HepG2 (cell line): Measurements from ENCODE around the gene LEMD2. TPM values are rescaled to one million over a fixed set of nuclear protein-coding genes. Genes with fewer than 3 reads are reported as not detected.

ENCODE experiments used
- ADNP ChIP-seq: sonication (generic); formaldehyde crosslinking; IDR thresholded peaks from 2 replicates; pipeline ENCODE4 v1.4.0; 2020; ENCODE audit warnings: missing genetic modification reagents
- AGO2 ChIP-seq: fragments of 200-400 bp; formaldehyde crosslinking; optimal IDR thresholded peaks from 2 replicates; pipeline ENCODE3; 2017; ENCODE audit warnings: mild to moderate bottlenecking, low read depth, low read length, moderate library complexity
- AKAP8 ChIP-seq: sonication (generic); formaldehyde crosslinking; IDR thresholded peaks from 2 replicates; pipeline ENCODE4 v1.5.1; 2020; ENCODE audit warnings: mild to moderate bottlenecking, missing genetic modification reagents
- ATF7-NPFF ChIP-seq: sonication (generic); formaldehyde crosslinking; IDR thresholded peaks from 2 replicates; pipeline ENCODE4 v1.8.1; 2023; ENCODE audit warnings: mild to moderate bottlenecking, low read depth, missing genetic modification reagents, moderate library complexity
- ETV6 ChIP-seq: sonication (generic); formaldehyde crosslinking; conservative IDR thresholded peaks from 2 replicates; pipeline ENCODE4 v1.4.0; 2020; ENCODE audit warnings: missing genetic modification reagents
- GABPB1 ChIP-seq: IDR thresholded peaks from 2 replicates; pipeline ENCODE4 v1.6.1; 2016; ENCODE audit warnings: mild to moderate bottlenecking, missing genetic modification reagents, moderate library complexity, missing compliant biosample characterization
- RBFOX2 ChIP-seq: fragments of 200-400 bp; formaldehyde crosslinking; IDR thresholded peaks from 2 replicates; pipeline ENCODE4 v1.6.1; 2017; ENCODE audit warnings: low read depth, mild to moderate bottlenecking, low read length
- ZBTB38 ChIP-seq: sonication (generic); formaldehyde crosslinking; IDR thresholded peaks from 2 replicates; pipeline ENCODE4 v1.5.1; 2020; ENCODE audit warnings: mild to moderate bottlenecking, missing genetic modification reagents
- ZFP91 ChIP-seq: sonication (generic); formaldehyde crosslinking; IDR thresholded peaks from 2 replicates; pipeline ENCODE4 v1.9.0; 2022; ENCODE audit warnings: missing genetic modification reagents, mild to moderate bottlenecking, borderline replicate concordance
- ZNF446 ChIP-seq: sonication (generic); formaldehyde crosslinking; IDR thresholded peaks from 2 replicates; pipeline ENCODE4 v1.5.0; 2020; ENCODE audit warnings: mild to moderate bottlenecking, missing genetic modification reagents
- polyA plus RNA-seq, 8 experiments: library from polyadenylated mRNA; depleted of rRNA in 3 of 8; stranded (reverse) in 7 of 8; unstranded in 1 of 8; fragments of >200 nt; fragmentation: Illumina TruSeq in 4 of 8; extraction: Trizol in 4 of 8; gene quantifications; 2 replicates each; pipeline versions ENCODE4 v1.2.1 to v1.2.3, GENCODE V29; 2011 to 2016; ENCODE audit warnings: low read depth in 4 of 8, missing spikeins in 1 of 8, mixed read lengths in 1 of 8; ENCODE audit not compliant: insufficient read depth in 1 of 8
- total RNA-seq, 5 experiments: library from RNA; depleted of rRNA; stranded (reverse); fragments of >200 nt; fragmentation: Illumina TruSeq; extraction: Trizol; gene quantifications; 2 replicates each; pipeline ENCODE4 v1.2.3, GENCODE V29; 2016; ENCODE audit warnings: low read depth in 1 of 5
- TF ChIP-seq, protein P1 (sequence below): sonication (generic); formaldehyde crosslinking; IDR thresholded peaks from 2 replicates; pipeline ENCODE4 v1.4.0; 2020; ENCODE audit warnings: missing genetic modification reagents
- TF ChIP-seq, protein P2 (sequence below): sonication (generic); formaldehyde crosslinking; IDR thresholded peaks from 2 replicates; pipeline ENCODE4 v1.5.0; 2020; ENCODE audit warnings: missing genetic modification reagents, mild to moderate bottlenecking, borderline replicate concordance
- TF ChIP-seq, protein P3 (sequence below): sonication (generic); formaldehyde crosslinking; IDR thresholded peaks from 2 replicates; pipeline ENCODE4 v1.5.1; 2020; ENCODE audit warnings: mild to moderate bottlenecking, missing genetic modification reagents, moderate library complexity
- TF ChIP-seq, protein P4 (sequence below): sonication (generic); formaldehyde crosslinking; IDR thresholded peaks from 2 replicates; pipeline ENCODE4 v1.4.0; 2020; ENCODE audit warnings: missing genetic modification reagents

Gene LEMD2
- total and polyA plus RNA-seq, 2 of the 13 experiments (the other 11 are each of a cell fraction or from before 2014, with no cell fraction given): 45.2 to 62.9 TPM

- TF ChIP-seq, protein P1, sequence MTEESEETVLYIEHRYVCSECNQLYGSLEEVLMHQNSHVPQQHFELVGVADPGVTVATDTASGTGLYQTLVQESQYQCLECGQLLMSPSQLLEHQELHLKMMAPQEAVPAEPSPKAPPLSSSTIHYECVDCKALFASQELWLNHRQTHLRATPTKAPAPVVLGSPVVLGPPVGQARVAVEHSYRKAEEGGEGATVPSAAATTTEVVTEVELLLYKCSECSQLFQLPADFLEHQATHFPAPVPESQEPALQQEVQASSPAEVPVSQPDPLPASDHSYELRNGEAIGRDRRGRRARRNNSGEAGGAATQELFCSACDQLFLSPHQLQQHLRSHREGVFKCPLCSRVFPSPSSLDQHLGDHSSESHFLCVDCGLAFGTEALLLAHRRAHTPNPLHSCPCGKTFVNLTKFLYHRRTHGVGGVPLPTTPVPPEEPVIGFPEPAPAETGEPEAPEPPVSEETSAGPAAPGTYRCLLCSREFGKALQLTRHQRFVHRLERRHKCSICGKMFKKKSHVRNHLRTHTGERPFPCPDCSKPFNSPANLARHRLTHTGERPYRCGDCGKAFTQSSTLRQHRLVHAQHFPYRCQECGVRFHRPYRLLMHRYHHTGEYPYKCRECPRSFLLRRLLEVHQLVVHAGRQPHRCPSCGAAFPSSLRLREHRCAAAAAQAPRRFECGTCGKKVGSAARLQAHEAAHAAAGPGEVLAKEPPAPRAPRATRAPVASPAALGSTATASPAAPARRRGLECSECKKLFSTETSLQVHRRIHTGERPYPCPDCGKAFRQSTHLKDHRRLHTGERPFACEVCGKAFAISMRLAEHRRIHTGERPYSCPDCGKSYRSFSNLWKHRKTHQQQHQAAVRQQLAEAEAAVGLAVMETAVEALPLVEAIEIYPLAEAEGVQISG (CRISPR knock-in tag): no peak
- TF ChIP-seq, protein P2, sequence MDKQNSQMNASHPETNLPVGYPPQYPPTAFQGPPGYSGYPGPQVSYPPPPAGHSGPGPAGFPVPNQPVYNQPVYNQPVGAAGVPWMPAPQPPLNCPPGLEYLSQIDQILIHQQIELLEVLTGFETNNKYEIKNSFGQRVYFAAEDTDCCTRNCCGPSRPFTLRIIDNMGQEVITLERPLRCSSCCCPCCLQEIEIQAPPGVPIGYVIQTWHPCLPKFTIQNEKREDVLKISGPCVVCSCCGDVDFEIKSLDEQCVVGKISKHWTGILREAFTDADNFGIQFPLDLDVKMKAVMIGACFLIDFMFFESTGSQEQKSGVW (CRISPR knock-in tag): no peak
- TF ChIP-seq, protein P3, sequence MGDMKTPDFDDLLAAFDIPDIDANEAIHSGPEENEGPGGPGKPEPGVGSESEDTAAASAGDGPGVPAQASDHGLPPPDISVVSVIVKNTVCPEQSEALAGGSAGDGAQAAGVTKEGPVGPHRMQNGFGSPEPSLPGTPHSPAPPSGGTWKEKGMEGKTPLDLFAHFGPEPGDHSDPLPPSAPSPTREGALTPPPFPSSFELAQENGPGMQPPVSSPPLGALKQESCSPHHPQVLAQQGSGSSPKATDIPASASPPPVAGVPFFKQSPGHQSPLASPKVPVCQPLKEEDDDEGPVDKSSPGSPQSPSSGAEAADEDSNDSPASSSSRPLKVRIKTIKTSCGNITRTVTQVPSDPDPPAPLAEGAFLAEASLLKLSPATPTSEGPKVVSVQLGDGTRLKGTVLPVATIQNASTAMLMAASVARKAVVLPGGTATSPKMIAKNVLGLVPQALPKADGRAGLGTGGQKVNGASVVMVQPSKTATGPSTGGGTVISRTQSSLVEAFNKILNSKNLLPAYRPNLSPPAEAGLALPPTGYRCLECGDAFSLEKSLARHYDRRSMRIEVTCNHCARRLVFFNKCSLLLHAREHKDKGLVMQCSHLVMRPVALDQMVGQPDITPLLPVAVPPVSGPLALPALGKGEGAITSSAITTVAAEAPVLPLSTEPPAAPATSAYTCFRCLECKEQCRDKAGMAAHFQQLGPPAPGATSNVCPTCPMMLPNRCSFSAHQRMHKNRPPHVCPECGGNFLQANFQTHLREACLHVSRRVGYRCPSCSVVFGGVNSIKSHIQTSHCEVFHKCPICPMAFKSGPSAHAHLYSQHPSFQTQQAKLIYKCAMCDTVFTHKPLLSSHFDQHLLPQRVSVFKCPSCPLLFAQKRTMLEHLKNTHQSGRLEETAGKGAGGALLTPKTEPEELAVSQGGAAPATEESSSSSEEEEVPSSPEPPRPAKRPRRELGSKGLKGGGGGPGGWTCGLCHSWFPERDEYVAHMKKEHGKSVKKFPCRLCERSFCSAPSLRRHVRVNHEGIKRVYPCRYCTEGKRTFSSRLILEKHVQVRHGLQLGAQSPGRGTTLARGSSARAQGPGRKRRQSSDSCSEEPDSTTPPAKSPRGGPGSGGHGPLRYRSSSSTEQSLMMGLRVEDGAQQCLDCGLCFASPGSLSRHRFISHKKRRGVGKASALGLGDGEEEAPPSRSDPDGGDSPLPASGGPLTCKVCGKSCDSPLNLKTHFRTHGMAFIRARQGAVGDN (CRISPR knock-in tag): peak; percentile 52; the same call in 1 of the 2 replicates
- TF ChIP-seq RBFOX2 (peak; percentile 71), ZBTB38 (CRISPR knock-in tag) (0 out of 2 replicates have a peak, but pooled peaks have one; percentile 14), ETV6 (CRISPR knock-in tag) (no peak), ADNP (CRISPR knock-in tag) (no peak), ATF7-NPFF (CRISPR knock-in tag) (peak; percentile 24; the same call in 1 of the 2 replicates), AKAP8 (no peak), AGO2 (peak; percentile 95), GABPB1 (CRISPR knock-in tag) (peak; percentile 40; the same call in 1 of the 2 replicates), ZNF446 (0 out of 2 replicates have a peak, but pooled peaks have one; percentile 40), ZFP91 (CRISPR knock-in tag) (peak; percentile 38; the same call in 1 of the 2 replicates)
- TF ChIP-seq, protein P4, sequence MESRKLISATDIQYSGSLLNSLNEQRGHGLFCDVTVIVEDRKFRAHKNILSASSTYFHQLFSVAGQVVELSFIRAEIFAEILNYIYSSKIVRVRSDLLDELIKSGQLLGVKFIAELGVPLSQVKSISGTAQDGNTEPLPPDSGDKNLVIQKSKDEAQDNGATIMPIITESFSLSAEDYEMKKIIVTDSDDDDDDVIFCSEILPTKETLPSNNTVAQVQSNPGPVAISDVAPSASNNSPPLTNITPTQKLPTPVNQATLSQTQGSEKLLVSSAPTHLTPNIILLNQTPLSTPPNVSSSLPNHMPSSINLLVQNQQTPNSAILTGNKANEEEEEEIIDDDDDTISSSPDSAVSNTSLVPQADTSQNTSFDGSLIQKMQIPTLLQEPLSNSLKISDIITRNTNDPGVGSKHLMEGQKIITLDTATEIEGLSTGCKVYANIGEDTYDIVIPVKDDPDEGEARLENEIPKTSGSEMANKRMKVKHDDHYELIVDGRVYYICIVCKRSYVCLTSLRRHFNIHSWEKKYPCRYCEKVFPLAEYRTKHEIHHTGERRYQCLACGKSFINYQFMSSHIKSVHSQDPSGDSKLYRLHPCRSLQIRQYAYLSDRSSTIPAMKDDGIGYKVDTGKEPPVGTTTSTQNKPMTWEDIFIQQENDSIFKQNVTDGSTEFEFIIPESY (CRISPR knock-in tag): peak; percentile 99
Measured at GRCh38 chr6:33771146-33772081, 17.5 kb downstream of the LEMD2 start (continued).
